ENCODE measurements around the gene ZNF618.

DNA sequence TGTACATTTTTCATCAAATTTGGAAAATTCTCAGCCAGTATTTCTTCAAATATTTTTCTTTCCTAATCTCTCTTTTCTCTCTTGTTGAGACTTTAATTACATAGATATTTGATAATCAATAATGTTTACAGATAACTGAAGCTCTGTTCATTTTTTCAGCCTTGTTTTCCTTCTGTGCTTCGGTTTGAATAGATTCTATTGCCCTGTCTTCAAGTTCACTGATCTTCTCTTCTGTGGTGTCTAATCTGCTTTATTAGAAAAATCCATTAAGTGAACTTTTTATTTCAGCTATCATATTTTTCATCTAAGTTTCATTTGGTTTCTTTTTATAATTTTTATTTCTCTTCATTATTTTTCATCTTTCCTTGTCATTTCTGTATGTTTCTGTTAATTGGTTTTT lies 147.9 kb downstream of the ZNF618 start:
- TF ChIP-seq EP300 (IDR thresholded peaks at IDR 0.05) (no peak), POLR2A (IDR thresholded peaks at IDR 0.05) (no peak)
